ENCODE measurements around the gene RAB31.

GRCh38 chr18:9738266-9738969 is 30.3 kb downstream of the RAB31 start:
- TF ChIP-seq POLR2A (IDR thresholded peaks at IDR 0.05) (no peak), CTCF (IDR thresholded peaks at IDR 0.05) (no peak)

All from testis (tissue), 2 donors.